Measurements from ENCODE around the gene ABLIM1. TPM values are rescaled to one million over a fixed set of nuclear protein-coding genes. Genes with fewer than 3 reads are reported as not detected.

Gene ABLIM1
- total RNA-seq, 1 donor from 2014 or later, result 70.0 TPM

- no peaks in the 10 kb centered on the region for H3K9me3 Mint-ChIP-seq (ENCODE audit: unreplicated experiment)
- H3K9me3 ChIP-seq (ENCODE audit: insufficient read depth, low read depth, low read length), result no peaks in the 10 kb centered on the region
- H3K4me1 Mint-ChIP-seq (ENCODE audit: low read depth, unreplicated experiment), result peaks cover 8% of the 10 kb centered on the region
- no peaks in the 10 kb centered on the region for H3K27me3 Mint-ChIP-seq (ENCODE audit: low read depth, unreplicated experiment)
- H3K4me3 Mint-ChIP-seq (ENCODE audit: unreplicated experiment), result no peak overlapping the region
- peaks cover 2% of the 10 kb centered on the region for H3K27me3 ChIP-seq (ENCODE audit: insufficient read depth, low read length)
- FAIRE-seq, result no peak
- H3K4me1 ChIP-seq (ENCODE audit: insufficient read depth, low read length), result peaks cover 4% of the 10 kb centered on the region
- no peak overlapping the region for H3K27ac ChIP-seq (ENCODE audit: low read depth, low read length)
- no peak for TF ChIP-seq CTCF (IDR thresholded peaks at IDR 0.05; ENCODE audit: insufficient read depth, low read depth, low read length)
- no peak for TF ChIP-seq EZH2 (IDR thresholded peaks at IDR 0.05; ENCODE audit: insufficient read depth, low read length)
- H3K36me3 ChIP-seq (ENCODE audit: insufficient read depth, low read length), result no peaks in the 10 kb centered on the region
- no peaks in the 10 kb centered on the region for H3K79me2 ChIP-seq (ENCODE audit: insufficient read depth, low read length)
- H4K20me1 ChIP-seq (ENCODE audit: insufficient read depth, low read length), result no peaks in the 10 kb centered on the region
- H3K9ac ChIP-seq (ENCODE audit: low read length), result no peak overlapping the region
- peaks cover 13% of the 10 kb centered on the region for H3K36me3 Mint-ChIP-seq (ENCODE audit: low read depth, unreplicated experiment)
- no peak overlapping the region for H3K27ac Mint-ChIP-seq (ENCODE audit: unreplicated experiment)
- no peak overlapping the region for H3K4me3 ChIP-seq (ENCODE audit: insufficient read depth, low read depth, low read length)
- H3K4me2 ChIP-seq (ENCODE audit: low read length), result no peak overlapping the region
- DNase-seq (ENCODE audit: low read depth), result no peak
- no peak overlapping the region for H2AFZ ChIP-seq (ENCODE audit: low read depth, low read length)
Measured at GRCh38 chr10:114552050-114552449, 106.0 kb downstream of the ABLIM1 start.

GRCh38 chr10:114551636-114551972, 106.5 kb downstream of the ABLIM1 start:
- no peaks in the 10 kb centered on the region for H4K20me1 ChIP-seq (ENCODE audit: insufficient read depth, low read length)
- Mint-ChIP-seq H3K4me3 (ENCODE audit: unreplicated experiment) (no peak overlapping the region), H3K27me3 (ENCODE audit: low read depth, unreplicated experiment) (no peaks in the 10 kb centered on the region), H3K9me3 (ENCODE audit: unreplicated experiment) (no peaks in the 10 kb centered on the region), H3K27ac (ENCODE audit: unreplicated experiment) (no peak overlapping the region), H3K4me1 (ENCODE audit: low read depth, unreplicated experiment) (peaks cover 8% of the 10 kb centered on the region), H3K36me3 (ENCODE audit: low read depth, unreplicated experiment) (peaks cover 9% of the 10 kb centered on the region)
- FAIRE-seq (no peak), DNase-seq (ENCODE audit: low read depth) (no peak)
- H3K9ac ChIP-seq (ENCODE audit: low read length), result no peak overlapping the region
- H3K4me3 ChIP-seq (ENCODE audit: insufficient read depth, low read depth, low read length), result no peak overlapping the region
- no peaks in the 10 kb centered on the region for H3K9me3 ChIP-seq (ENCODE audit: insufficient read depth, low read depth, low read length)
- H3K27me3 ChIP-seq (ENCODE audit: insufficient read depth, low read length), result peaks cover 2% of the 10 kb centered on the region
- H3K4me2 ChIP-seq (ENCODE audit: low read length), result peak overlapping the region; percentile 79
- H2AFZ ChIP-seq (ENCODE audit: low read depth, low read length), result no peak overlapping the region
- H3K79me2 ChIP-seq (ENCODE audit: insufficient read depth, low read length), result no peaks in the 10 kb centered on the region
- TF ChIP-seq CTCF (IDR thresholded peaks at IDR 0.05; ENCODE audit: insufficient read depth, low read depth, low read length) (no peak), EZH2 (IDR thresholded peaks at IDR 0.05; ENCODE audit: insufficient read depth, low read length) (no peak)
- peaks cover 4% of the 10 kb centered on the region for H3K4me1 ChIP-seq (ENCODE audit: insufficient read depth, low read length)
- H3K36me3 ChIP-seq (ENCODE audit: insufficient read depth, low read length), result no peaks in the 10 kb centered on the region
- H3K27ac ChIP-seq (ENCODE audit: low read depth, low read length), result no peak overlapping the region

- H3K36me3 ChIP-seq (ENCODE audit: insufficient read depth, low read length), result no peaks in the 10 kb centered on the region
- no peak overlapping the region for H3K27ac Mint-ChIP-seq (ENCODE audit: unreplicated experiment)
- no peak overlapping the region for H2AFZ ChIP-seq (ENCODE audit: low read depth, low read length)
- H3K79me2 ChIP-seq (ENCODE audit: insufficient read depth, low read length), result no peaks in the 10 kb centered on the region
- peaks cover 8% of the 10 kb centered on the region for H3K36me3 Mint-ChIP-seq (ENCODE audit: low read depth, unreplicated experiment)
- H3K27me3 ChIP-seq (ENCODE audit: insufficient read depth, low read length), result peaks cover 2% of the 10 kb centered on the region
- H3K4me1 ChIP-seq (ENCODE audit: insufficient read depth, low read length), result peaks cover 4% of the 10 kb centered on the region
- H3K4me3 ChIP-seq (ENCODE audit: insufficient read depth, low read depth, low read length), result peak overlapping the region; percentile 43
- H3K9me3 ChIP-seq (ENCODE audit: insufficient read depth, low read depth, low read length), result no peaks in the 10 kb centered on the region
- peak overlapping the region; percentile 34 for H3K9ac ChIP-seq (ENCODE audit: low read length)
- H3K4me3 Mint-ChIP-seq (ENCODE audit: unreplicated experiment), result no peak overlapping the region
- H4K20me1 ChIP-seq (ENCODE audit: insufficient read depth, low read length), result no peaks in the 10 kb centered on the region
- DNase-seq (ENCODE audit: low read depth), result peak; percentile 35
- H3K4me1 Mint-ChIP-seq (ENCODE audit: low read depth, unreplicated experiment), result peaks cover 8% of the 10 kb centered on the region
- TF ChIP-seq EZH2 (IDR thresholded peaks at IDR 0.05; ENCODE audit: insufficient read depth, low read length) (no peak), CTCF (IDR thresholded peaks at IDR 0.05; ENCODE audit: insufficient read depth, low read depth, low read length) (peak; percentile 40)
- H3K4me2 ChIP-seq (ENCODE audit: low read length), result peak overlapping the region; percentile 79
- no peak for FAIRE-seq
- no peak overlapping the region for H3K27ac ChIP-seq (ENCODE audit: low read depth, low read length)
- no peaks in the 10 kb centered on the region for H3K27me3 Mint-ChIP-seq (ENCODE audit: low read depth, unreplicated experiment)
- no peaks in the 10 kb centered on the region for H3K9me3 Mint-ChIP-seq (ENCODE audit: unreplicated experiment)
Measured at GRCh38 chr10:114550756-114551635, 107.1 kb downstream of the ABLIM1 start.
